Right lobe of liver (tissue), 4 donors: ENCODE measurements around the gene PPP1R12B.
"Not testable (repeated sequence)": the region's sequence is repeated elsewhere in the genome, so short reads cannot be mapped to it uniquely, and the experiment has no call there.

ENCODE experiments used
- CTCF ChIP-seq, 4 donors: fragments of 200-600 bp in 3 of 4; fragments of 450-650 bp in 1 of 4; IDR thresholded peaks; one replicate each; pipeline versions ENCODE4 v1.5.1 to v1.8.0; 2016 to 2022; ENCODE audit warnings: antibody characterized with exemption in 4 of 4, mild to moderate bottlenecking in 2 of 4
- POLR2A ChIP-seq: fragments of 450-650 bp; IDR thresholded peaks from one replicate; pipeline ENCODE4 v1.6.1; 2017; ENCODE audit warnings: antibody characterized with exemption, mild to moderate bottlenecking
- donor health status: DM: no; HTN: no; CAD: no.
- donor health status: DM: no; HTN: no; CAD: no.
- donor health status: DM: no; HTN: yes; CAD: no.

- TF ChIP-seq CTCF (IDR thresholded peaks at IDR 0.05); POLR2A: not testable (repeated sequence)
These were observed 271.5 kb downstream of the PPP1R12B start for GRCh38 chr1:202620036-202620435.
